ENCODE data around the gene ZNF407.

DNA sequence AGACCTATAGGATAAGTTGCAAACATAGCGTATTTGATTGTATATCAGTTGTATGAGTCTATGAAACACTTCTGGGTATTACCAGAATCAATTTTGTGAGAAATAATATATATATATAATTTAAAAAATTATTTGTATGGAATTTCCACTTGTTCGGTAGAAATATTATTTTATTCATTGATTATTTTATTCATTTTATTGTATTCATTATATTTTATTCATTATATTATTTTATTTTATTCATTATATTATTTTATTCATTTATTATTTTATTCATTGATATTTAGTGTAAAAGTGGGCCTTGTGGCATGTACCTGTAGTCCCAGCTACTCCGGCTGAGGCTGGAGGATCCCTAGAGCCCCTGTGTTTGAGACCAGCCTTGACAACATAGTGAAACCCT, 268.9 kb downstream of the ZNF407 start:
- TF ChIP-seq GABPA (IDR thresholded peaks at IDR 0.05 in 1 of 2, conservative IDR thresholded peaks at IDR 0.05 in 1 of 2) (no peak), TAF1 (conservative IDR thresholded peaks at IDR 0.05) (no peak)
- TF ChIP-seq, protein P1, sequence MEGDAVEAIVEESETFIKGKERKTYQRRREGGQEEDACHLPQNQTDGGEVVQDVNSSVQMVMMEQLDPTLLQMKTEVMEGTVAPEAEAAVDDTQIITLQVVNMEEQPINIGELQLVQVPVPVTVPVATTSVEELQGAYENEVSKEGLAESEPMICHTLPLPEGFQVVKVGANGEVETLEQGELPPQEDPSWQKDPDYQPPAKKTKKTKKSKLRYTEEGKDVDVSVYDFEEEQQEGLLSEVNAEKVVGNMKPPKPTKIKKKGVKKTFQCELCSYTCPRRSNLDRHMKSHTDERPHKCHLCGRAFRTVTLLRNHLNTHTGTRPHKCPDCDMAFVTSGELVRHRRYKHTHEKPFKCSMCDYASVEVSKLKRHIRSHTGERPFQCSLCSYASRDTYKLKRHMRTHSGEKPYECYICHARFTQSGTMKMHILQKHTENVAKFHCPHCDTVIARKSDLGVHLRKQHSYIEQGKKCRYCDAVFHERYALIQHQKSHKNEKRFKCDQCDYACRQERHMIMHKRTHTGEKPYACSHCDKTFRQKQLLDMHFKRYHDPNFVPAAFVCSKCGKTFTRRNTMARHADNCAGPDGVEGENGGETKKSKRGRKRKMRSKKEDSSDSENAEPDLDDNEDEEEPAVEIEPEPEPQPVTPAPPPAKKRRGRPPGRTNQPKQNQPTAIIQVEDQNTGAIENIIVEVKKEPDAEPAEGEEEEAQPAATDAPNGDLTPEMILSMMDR (IDR thresholded peaks at IDR 0.05; ENCODE audit: low read depth, low read length, missing input control): no peak
